H9 (cell line): ENCODE data around the gene PPIP5K1. TPM values are rescaled to one million over a fixed set of nuclear protein-coding genes. Genes with fewer than 3 reads are reported as not detected.

Source experiments
- DNase-seq: peaks from one replicate; pipeline ENCODE4 v3.0.0-alpha.2; 2017
- H2AFZ ChIP-seq: one replicate; pipeline ENCODE4 v1.6.1; 2013; ENCODE audit warnings: mild to moderate bottlenecking, low read length, control low read depth, moderate library complexity
- H2AK5ac ChIP-seq: 2 replicates; pipeline ENCODE4 v1.6.1; 2013; ENCODE audit warnings: low read length, control low read depth, mixed read lengths; ENCODE audit not compliant: insufficient read length
- H2BK120ac ChIP-seq: one replicate; pipeline ENCODE4 v1.6.1; 2013; ENCODE audit warnings: low read depth, mild to moderate bottlenecking, low read length, control low read depth, inconsistent platforms; ENCODE audit not compliant: poor library complexity, severe bottlenecking
- H2BK12ac ChIP-seq: 2 replicates; pipeline ENCODE4 v1.6.1; 2013; ENCODE audit warnings: low read length, control low read depth, mixed read lengths, low read depth; ENCODE audit not compliant: insufficient read length
- H2BK15ac ChIP-seq: 2 replicates; pipeline ENCODE4 v1.6.1; 2013; ENCODE audit warnings: low read depth, low read length, control low read depth
- H2BK20ac ChIP-seq: one replicate; pipeline ENCODE4 v1.6.1; 2013; ENCODE audit warnings: low read depth, mild to moderate bottlenecking, low read length, control low read depth, inconsistent platforms; ENCODE audit not compliant: poor library complexity, severe bottlenecking
- H2BK5ac ChIP-seq: 2 replicates; pipeline ENCODE4 v1.6.1; 2013; ENCODE audit warnings: low read length, control low read depth, mixed read lengths; ENCODE audit not compliant: insufficient read length
- H3K14ac ChIP-seq: 2 replicates; pipeline ENCODE4 v1.6.1; 2013; ENCODE audit warnings: low read length, control low read depth; ENCODE audit not compliant: insufficient read depth
- H3K18ac ChIP-seq: 2 replicates; pipeline ENCODE4 v1.6.1; 2013; ENCODE audit warnings: low read depth, mild to moderate bottlenecking, mixed read lengths, low read length, control low read depth; ENCODE audit not compliant: insufficient read length
- H3K23ac ChIP-seq: 2 replicates; pipeline ENCODE4 v1.6.1; 2013; ENCODE audit warnings: low read length, control low read depth, mixed read lengths, low read depth; ENCODE audit not compliant: insufficient read length
- H3K23me2 ChIP-seq: 2 replicates; pipeline ENCODE4 v1.6.1; 2013; ENCODE audit warnings: low read depth, mild to moderate bottlenecking, mixed read lengths, low read length, control low read depth; ENCODE audit not compliant: insufficient read length, poor library complexity, severe bottlenecking
- H3K27ac ChIP-seq: 2 replicates; pipeline ENCODE4 v1.5.1; 2013; ENCODE audit warnings: low read length, control low read depth, mixed read lengths, low read depth; ENCODE audit not compliant: insufficient read length
- H3K27me3 ChIP-seq: 2 replicates; pipeline ENCODE4 v1.6.1; 2013; ENCODE audit warnings: low read length, control low read depth, inconsistent platforms; ENCODE audit not compliant: insufficient read depth
- H3K4ac ChIP-seq: 2 replicates; pipeline ENCODE4 v1.6.1; 2013; ENCODE audit warnings: low read depth, mild to moderate bottlenecking, control low read depth, inconsistent platforms, low read length, moderate library complexity
- H3K4me1 ChIP-seq: 2 replicates; pipeline ENCODE4 v1.6.1; 2013; ENCODE audit warnings: low read length, control low read depth, inconsistent platforms; ENCODE audit not compliant: insufficient read depth
- H3K4me2 ChIP-seq: 2 replicates; pipeline ENCODE4 v1.6.1; 2013; ENCODE audit warnings: low read length, control low read depth, mixed read lengths; ENCODE audit not compliant: insufficient read length, insufficient read depth
- H3K56ac ChIP-seq: 2 replicates; pipeline ENCODE4 v1.6.1; 2013; ENCODE audit warnings: low read depth, mild to moderate bottlenecking, mixed read lengths, low read length, control low read depth; ENCODE audit not compliant: insufficient read length
- H3K79me1 ChIP-seq: 2 replicates; pipeline ENCODE4 v1.6.1; 2013; ENCODE audit warnings: low read depth, mild to moderate bottlenecking, moderate library complexity, low read length, control low read depth, inconsistent platforms; ENCODE audit not compliant: insufficient read depth, poor library complexity, severe bottlenecking
- H3K79me2 ChIP-seq: 2 replicates; pipeline ENCODE4 v1.6.1; 2013; ENCODE audit warnings: low read length, control low read depth, inconsistent platforms; ENCODE audit not compliant: insufficient read depth
- H3K9ac ChIP-seq: 2 replicates; pipeline ENCODE4 v1.6.1; 2013; ENCODE audit warnings: low read length, control low read depth, mixed read lengths; ENCODE audit not compliant: insufficient read length; ENCODE audit errors: extremely low read depth
- H3K9me3 ChIP-seq: one replicate; pipeline ENCODE4 v1.6.1; 2013; ENCODE audit warnings: low read depth, low read length, inconsistent platforms; ENCODE audit not compliant: control insufficient read depth
- H3T11ph ChIP-seq: one replicate; pipeline ENCODE4 v1.6.1; 2013; ENCODE audit warnings: mild to moderate bottlenecking, low read length, control low read depth, inconsistent platforms
- H4K20me1 ChIP-seq: one replicate; pipeline ENCODE4 v1.6.1; 2013; ENCODE audit not compliant: control insufficient read depth, insufficient read length, insufficient read depth
- H4K5ac ChIP-seq: 2 replicates; pipeline ENCODE4 v1.6.1; 2013; ENCODE audit warnings: low read depth, mild to moderate bottlenecking, mixed read lengths, low read length, control low read depth; ENCODE audit not compliant: insufficient read length
- H4K8ac ChIP-seq: replicated peaks from 2 replicates; pipeline ENCODE4 v1.6.1; 2013; ENCODE audit warnings: low read length, control low read depth, mixed read lengths, low read depth; ENCODE audit not compliant: insufficient read length
- H4K91ac ChIP-seq: 2 replicates; pipeline ENCODE4 v1.6.1; 2013; ENCODE audit warnings: low read depth, mild to moderate bottlenecking, moderate library complexity, mixed read lengths, low read length, control low read depth; ENCODE audit not compliant: insufficient read length
- H3K27ac Mint-ChIP-seq, 3 experiments: 2 replicates in 2 of 3; 3 replicates in 1 of 3; pipeline ENCODE4 v1.8.0; 2020 to 2021; ENCODE audit warnings: mixed read lengths in 3 of 3, mild to moderate bottlenecking in 1 of 3, moderate library complexity in 1 of 3
- H3K27me3 Mint-ChIP-seq: 2 replicates; pipeline ENCODE4 v1.8.0; 2021; ENCODE audit warnings: low read depth, mild to moderate bottlenecking, moderate library complexity, mixed read lengths
- H3K36me3 Mint-ChIP-seq, 3 experiments: 2 replicates in 2 of 3; 3 replicates in 1 of 3; pipeline ENCODE4 v1.8.0; 2020 to 2021; ENCODE audit warnings: low read depth in 3 of 3, mixed read lengths in 3 of 3; ENCODE audit not compliant: insufficient read depth in 1 of 3
- H3K4me1 Mint-ChIP-seq, 2 experiments: 2 replicates each; pipeline ENCODE4 v1.8.0; 2020; ENCODE audit warnings: mixed read lengths in 2 of 2
- H3K4me3 Mint-ChIP-seq, 2 experiments: 2 replicates in 1 of 2; 3 replicates in 1 of 2; pipeline ENCODE4 v1.8.0; 2020 to 2021; ENCODE audit warnings: mild to moderate bottlenecking in 2 of 2, mixed read lengths in 2 of 2, moderate library complexity in 1 of 2
- H3K9me3 Mint-ChIP-seq, 2 experiments: 2 replicates in 1 of 2; 3 replicates in 1 of 2; pipeline ENCODE4 v1.8.0; 2020; ENCODE audit warnings: mild to moderate bottlenecking in 2 of 2, mixed read lengths in 2 of 2, moderate library complexity in 1 of 2
- CTCF ChIP-seq: fragments of 200-600 bp; sonication (generic); conservative IDR thresholded peaks from 3 replicates; pipeline ENCODE4 v1.8.0; 2021; ENCODE audit warnings: antibody characterized with exemption, mild to moderate bottlenecking
- WGBS: extraction: QIAGEN DNeasy Blood & Tissue Kit; methylation state at CpG from one replicate; pipeline ENCODE4 v1.1.7; 2013; ENCODE audit warnings: missing lambda C conversion rate, low lambda C conversion rate, mixed read lengths; ENCODE audit not compliant: insufficient read length; ENCODE audit errors: extremely low coverage; 5-methylcytosine and 5-hydroxymethylcytosine counted together
- total RNA-seq: library from RNA; stranded (reverse); gene quantifications from 2 replicates; pipeline ENCODE4 v1.2.1, GENCODE V29; 2021

Gene PPIP5K1
- total RNA-seq, 1 experiment from 2014 or later: 28.5 TPM

GRCh38 chr15:43531018-43531670, 58.9 kb downstream of the PPIP5K1 start:
- H3K4me3 Mint-ChIP-seq: no peak overlapping the region
- H2BK12ac ChIP-seq: no peak overlapping the region

More at GRCh38 chr15:43531018-43531670, 58.9 kb downstream of the PPIP5K1 start:
- H3K23ac ChIP-seq: no peak overlapping the region
- no peak overlapping the region for H4K8ac ChIP-seq
- no peak overlapping the region for H3K4me2 ChIP-seq
- H3K27me3 ChIP-seq: no peaks in the 10 kb centered on the region
- H3T11ph ChIP-seq: no peak overlapping the region
- H3K27ac Mint-ChIP-seq: peak overlapping the region in 2 of 3 experiments; percentile 30 to 54; a peak in 2 of 7 replicates
- H2BK15ac ChIP-seq: no peak overlapping the region
- peaks cover 20 to 29% of the 10 kb centered on the region in 2 experiments for H3K4me1 Mint-ChIP-seq
- peaks cover 0 to 4% (median 0%) of the 10 kb centered on the region in 3 experiments; a peak in 1 of 7 replicates for H3K36me3 Mint-ChIP-seq
- no peak for TF ChIP-seq CTCF
- H3K9me3 ChIP-seq: no peaks in the 10 kb centered on the region
- no peak overlapping the region for H4K5ac ChIP-seq
- no peak overlapping the region for H3K4ac ChIP-seq
- H2BK120ac ChIP-seq: no peak overlapping the region
- no peak overlapping the region for H4K91ac ChIP-seq
- no CpG with 5 or more reads among the region's 7 CpGs for WGBS
- H3K9ac ChIP-seq: no peak overlapping the region
- peaks cover 8% of the 10 kb centered on the region; the same call in 1 of the 2 replicates for H3K4me1 ChIP-seq
- peaks cover 5% of the 10 kb centered on the region for H3K27me3 Mint-ChIP-seq
- no peak overlapping the region for H2BK20ac ChIP-seq
- no peaks in the 10 kb centered on the region for H3K9me3 Mint-ChIP-seq
- H3K14ac ChIP-seq: no peak overlapping the region
- H3K79me2 ChIP-seq: no peaks in the 10 kb centered on the region
- no peaks in the 10 kb centered on the region for H3K23me2 ChIP-seq
- no peaks in the 10 kb centered on the region for H4K20me1 ChIP-seq
- DNase-seq: no peak
- no peak overlapping the region for H3K56ac ChIP-seq
- H2AK5ac ChIP-seq: no peak overlapping the region
- no peak overlapping the region for H3K27ac ChIP-seq
- no peak overlapping the region for H3K18ac ChIP-seq
- H3K79me1 ChIP-seq: no peaks in the 10 kb centered on the region
- H2AFZ ChIP-seq: no peak overlapping the region
- H2BK5ac ChIP-seq: no peak overlapping the region
